Neuron (in vitro differentiated cells): ENCODE data around the gene SLC39A1.
"Not testable (repeated sequence)": the region's sequence is repeated elsewhere in the genome, so short reads cannot be mapped to it uniquely, and the experiment has no call there.

Source experiments
- H2AFZ ChIP-seq: one replicate; pipeline ENCODE4 v1.6.1; 2013; ENCODE audit warnings: low read depth, mild to moderate bottlenecking, inconsistent platforms, low read length, moderate library complexity
- H3K27me3 ChIP-seq: one replicate; pipeline ENCODE4 v1.6.1; 2013; ENCODE audit warnings: low read length; ENCODE audit not compliant: insufficient read depth
- H3K36me3 ChIP-seq: one replicate; pipeline ENCODE4 v1.6.1; 2013; ENCODE audit warnings: low read length; ENCODE audit not compliant: insufficient read depth
- H3K4me1 ChIP-seq: one replicate; pipeline ENCODE4 v1.6.1; 2013; ENCODE audit warnings: low read length; ENCODE audit not compliant: insufficient read depth
- H3K4me3 ChIP-seq: 2 replicates; pipeline ENCODE4 v1.5.1; 2013; ENCODE audit warnings: mild to moderate bottlenecking, low read length, moderate library complexity
- H3K9me3 ChIP-seq: one replicate; pipeline ENCODE4 v1.6.1; 2013; ENCODE audit warnings: low read length

Gene SLC39A1

DNA sequence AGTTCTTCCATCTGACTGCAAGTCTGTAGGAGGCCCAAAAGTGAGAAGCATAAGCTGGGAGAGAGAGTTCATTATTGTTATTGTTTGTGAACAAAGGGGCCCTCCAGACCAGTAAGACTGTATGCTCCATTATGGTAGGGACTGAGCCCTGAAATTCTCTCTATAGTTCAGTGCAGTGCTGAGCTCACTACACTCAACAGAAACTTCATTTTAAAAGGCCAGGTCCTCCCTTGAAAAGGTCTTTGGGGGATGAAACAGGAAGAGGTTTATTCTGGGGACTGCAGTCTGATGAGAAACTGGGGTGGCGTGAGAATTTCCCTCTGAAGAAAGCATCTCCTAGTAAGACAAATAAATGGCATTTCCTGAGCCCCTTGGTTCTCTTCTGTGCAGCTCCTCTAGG is 35.1 kb downstream of the SLC39A1 start:
- Histone ChIP-seq H3K36me3 (peaks cover 28% of the 10 kb centered on the region), H3K4me3 (no peak overlapping the region), H2AFZ (no peak overlapping the region), H3K4me1 (peaks cover 9% of the 10 kb centered on the region), H3K9me3 (no peaks in the 10 kb centered on the region), H3K27me3 (no peaks in the 10 kb centered on the region)

DNA sequence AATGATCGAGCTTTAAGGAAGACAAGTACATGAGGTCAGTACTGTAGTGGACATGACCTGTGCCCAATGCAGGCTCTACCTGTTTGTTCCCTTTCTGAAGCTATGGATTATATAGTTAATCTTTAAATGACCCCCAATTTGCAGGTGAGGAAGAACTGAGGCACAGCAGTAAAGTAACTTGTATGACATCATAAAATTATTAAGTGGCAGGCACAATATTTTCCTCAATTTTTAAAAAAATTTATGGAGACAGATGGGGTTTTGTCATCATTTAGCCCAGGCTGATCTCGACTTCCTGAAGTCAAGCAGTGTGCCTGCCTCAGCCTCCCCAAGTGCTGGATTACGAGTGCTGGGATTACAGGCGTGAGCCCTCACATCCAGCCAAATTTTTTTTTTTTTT is 36.9 kb downstream of the SLC39A1 start:
- Histone ChIP-seq H2AFZ (no peak overlapping the region), H3K4me1 (peaks cover 12% of the 10 kb centered on the region), H3K36me3 (peaks cover 14% of the 10 kb centered on the region), H3K27me3 (no peaks in the 10 kb centered on the region), H3K4me3 (no peak overlapping the region), H3K9me3 (no peaks in the 10 kb centered on the region)

- H3K9me3 ChIP-seq, result no peaks in the 10 kb centered on the region
- no peaks in the 10 kb centered on the region for H3K27me3 ChIP-seq
- peak within 1 kb of the TSS; percentile 72 for H3K4me3 ChIP-seq
- H3K36me3 ChIP-seq, result peaks cover 8% of the 10 kb centered on the region
- peak within 1 kb of the TSS; percentile 7 for H2AFZ ChIP-seq
- peaks cover 33% of the 10 kb centered on the region for H3K4me1 ChIP-seq
These were observed 40.1 kb downstream of the SLC39A1 start, which contains the start of gene GATAD2B for GRCh38 chr1:153922972-153923925. Gene GATAD2B, minus strand, starts transcription at chr1:153922972. Its CDS starts 94,625 bp downstream, at chr1:153828347.

- Histone ChIP-seq H3K27me3 (no peaks in the 10 kb centered on the region), H3K9me3 (no peaks in the 10 kb centered on the region), H2AFZ (no peak overlapping the region), H3K4me3 (peak overlapping the region; percentile 72), H3K36me3 (peaks cover 8% of the 10 kb centered on the region), H3K4me1 (peaks cover 32% of the 10 kb centered on the region)
These were observed 41.0 kb downstream of the SLC39A1 start for GRCh38 chr1:153922076-153922971.

GRCh38 chr1:153921803-153922075 is 41.6 kb downstream of the SLC39A1 start:
- Histone ChIP-seq H3K4me3 (peak overlapping the region; percentile 72), H2AFZ (no peak overlapping the region), H3K4me1 (peaks cover 32% of the 10 kb centered on the region), H3K36me3 (peaks cover 8% of the 10 kb centered on the region), H3K9me3 (no peaks in the 10 kb centered on the region), H3K27me3 (no peaks in the 10 kb centered on the region)

DNA sequence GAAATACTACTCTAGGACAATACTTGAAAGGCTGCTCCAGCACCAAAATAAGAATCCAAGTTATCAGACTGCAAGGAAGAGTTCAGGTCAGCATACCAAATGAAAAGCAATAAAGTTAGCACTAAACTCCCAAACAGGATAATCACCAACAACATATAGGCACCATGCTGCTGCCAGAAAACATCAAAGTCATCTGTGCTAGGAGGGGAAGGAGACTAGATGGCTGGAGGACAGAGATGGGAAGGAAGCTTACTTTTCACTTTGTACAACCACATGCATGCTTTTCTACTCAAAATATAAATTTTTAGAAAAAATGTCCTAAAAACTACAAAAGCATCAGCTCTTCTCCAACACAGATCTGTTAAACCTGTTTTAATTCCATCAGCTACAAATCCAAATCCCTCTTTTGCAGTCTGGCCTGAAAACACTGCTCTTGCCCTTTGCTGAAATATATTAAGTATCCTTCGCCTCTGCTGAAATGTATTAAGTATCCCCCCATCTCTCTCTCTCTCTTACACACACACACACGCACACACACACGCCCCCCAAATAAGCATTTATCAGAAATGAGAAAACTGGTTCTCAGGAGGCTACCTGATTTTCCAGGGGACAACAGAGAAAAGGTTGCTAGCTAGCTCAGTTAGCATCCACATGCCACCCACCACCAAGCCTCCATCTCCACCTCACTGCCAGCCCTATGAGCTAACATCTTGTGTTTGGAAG is 42.1 kb downstream of the SLC39A1 start:
- peaks cover 32% of the 10 kb centered on the region for H3K4me1 ChIP-seq
- no peak overlapping the region for H2AFZ ChIP-seq
- peak overlapping the region; percentile 72 for H3K4me3 ChIP-seq
- H3K36me3 ChIP-seq, result peaks cover 8% of the 10 kb centered on the region
- H3K9me3 ChIP-seq, result no peaks in the 10 kb centered on the region
- H3K27me3 ChIP-seq, result no peaks in the 10 kb centered on the region

DNA sequence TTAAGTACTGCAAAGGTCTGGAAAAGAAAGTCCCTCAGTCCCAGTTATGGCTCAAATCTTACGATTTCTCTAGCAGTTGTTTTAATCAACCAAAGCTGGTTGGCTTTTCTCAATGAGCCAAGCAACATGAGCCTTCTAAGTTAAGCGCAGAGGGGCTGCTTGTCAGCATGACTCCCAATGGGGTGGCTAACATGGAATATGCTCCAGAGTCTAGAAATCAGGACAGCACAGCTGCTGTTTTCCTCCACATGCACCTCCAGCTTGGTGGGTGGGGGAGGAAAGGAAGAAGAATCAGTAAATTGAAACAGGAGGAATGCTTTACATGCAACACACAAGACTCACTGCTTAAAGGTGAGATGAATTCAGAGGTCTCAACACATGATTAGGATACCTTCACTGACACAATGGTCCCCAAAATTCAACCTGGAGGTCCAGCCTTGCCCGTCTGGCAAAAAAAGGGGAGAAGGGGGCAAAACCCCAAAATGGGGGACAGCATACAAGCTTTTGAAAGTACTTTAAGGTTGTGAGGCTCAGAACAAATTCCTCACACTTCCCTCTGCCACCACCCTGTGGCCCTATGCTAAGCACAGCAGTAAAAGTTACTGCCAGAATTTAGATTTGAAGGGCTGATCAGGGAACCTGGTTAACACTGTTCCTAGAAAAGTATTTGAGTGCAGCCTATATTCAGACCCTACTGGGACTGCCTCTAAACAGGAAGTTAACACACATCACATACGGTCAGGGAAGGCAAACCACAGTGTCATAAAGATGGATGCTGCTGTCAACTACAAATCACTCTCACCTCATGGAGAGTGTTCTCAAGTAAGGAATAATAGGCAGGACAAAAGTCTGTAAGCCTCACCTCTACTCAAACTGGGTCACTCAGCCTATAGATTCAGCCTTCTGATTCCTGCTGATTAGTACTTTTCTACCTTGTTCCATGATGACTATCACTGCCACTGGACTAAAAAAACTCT is 43.2 kb downstream of the SLC39A1 start:
- Histone ChIP-seq H3K4me1 (peaks cover 32% of the 10 kb centered on the region), H3K4me3 (peak overlapping the region; percentile 72), H2AFZ (no peak overlapping the region), H3K27me3 (no peaks in the 10 kb centered on the region), H3K36me3 (peaks cover 11% of the 10 kb centered on the region), H3K9me3 (no peaks in the 10 kb centered on the region)

GRCh38 chr1:153916297-153916696 is 47.0 kb downstream of the SLC39A1 start:
- Histone ChIP-seq H3K4me3 (no peak overlapping the region), H3K27me3 (no peaks in the 10 kb centered on the region), H3K36me3 (peaks cover 15% of the 10 kb centered on the region), H3K9me3 (no peaks in the 10 kb centered on the region), H3K4me1 (peaks cover 23% of the 10 kb centered on the region), H2AFZ (no peak overlapping the region)

DNA sequence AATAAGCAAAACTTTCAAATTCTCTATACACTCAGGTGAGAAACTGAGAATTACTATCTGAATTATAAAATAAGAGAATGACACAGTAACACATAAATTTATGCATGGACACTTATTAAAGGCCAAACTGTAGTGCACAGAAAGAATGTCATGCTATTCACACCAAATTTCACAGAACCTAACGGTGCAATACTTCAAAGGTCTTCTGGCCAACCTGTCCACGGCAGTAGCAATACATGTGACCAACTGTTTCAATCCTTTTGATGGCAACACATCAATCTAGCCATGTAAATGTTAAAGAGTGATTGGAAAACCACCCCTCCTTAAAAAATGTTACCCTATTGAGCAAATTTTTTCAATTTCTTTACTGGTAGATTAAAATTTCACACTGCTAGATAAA is 51.0 kb downstream of the SLC39A1 start:
- no peaks in the 10 kb centered on the region for H3K4me1 ChIP-seq
- no peak overlapping the region for H2AFZ ChIP-seq
- no peak overlapping the region for H3K4me3 ChIP-seq
- no peaks in the 10 kb centered on the region for H3K9me3 ChIP-seq
- H3K36me3 ChIP-seq, result peaks cover 15% of the 10 kb centered on the region
- no peaks in the 10 kb centered on the region for H3K27me3 ChIP-seq

- not testable (repeated sequence) for H3K4me1 ChIP-seq, H3K4me3 ChIP-seq, H3K9me3 ChIP-seq, H2AFZ ChIP-seq, H3K27me3 ChIP-seq
- peaks cover 17% of the 10 kb centered on the region for H3K36me3 ChIP-seq
These were observed 52.8 kb downstream of the SLC39A1 start for GRCh38 chr1:153910560-153910959.
